Ovary (tissue), 3 donors: ENCODE measurements around the gene DUSP1.

ENCODE experiments used
- CTCF ChIP-seq, 3 donors: fragments of 450-650 bp in 2 of 3; fragments of 200-600 bp in 1 of 3; IDR thresholded peaks; one replicate each; pipeline versions ENCODE4 v1.5.1 to v1.8.0; 2016 to 2022; ENCODE audit warnings: antibody characterized with exemption in 3 of 3, mild to moderate bottlenecking in 1 of 3
- POLR2A ChIP-seq: fragments of 450-650 bp; IDR thresholded peaks from one replicate; pipeline ENCODE4 v1.6.1; 2017; ENCODE audit warnings: antibody characterized with exemption, mild to moderate bottlenecking, moderate library complexity
- donor health status: DM: no; HTN: no; CAD: no.

- TF ChIP-seq POLR2A, result no peak
- TF ChIP-seq CTCF (IDR thresholded peaks at IDR 0.05), result no peak
Observed at GRCh38 chr5:172730981-172731679, 39.9 kb downstream of the DUSP1 start.
